IMR-90 (cell line): Measurements from ENCODE around the gene IP6K1. TPM values are rescaled to one million over a fixed set of nuclear protein-coding genes. Genes with fewer than 3 reads are reported as not detected.

Experiments
- ATAC-seq: fragments of 200-7000 bp; cut with Tn5 transposase; 2 replicates; pipeline ENCODE4 v1.9.1; 2020; ENCODE audit warnings: low read depth, mild to moderate bottlenecking, moderate library complexity
- BruUV-seq: library from RNA; stranded (reverse); fragments of 400-500 nt; replicated peaks from 2 replicates; lab custom pipeline; 2021; lab: Mats Ljungman, UMichigan
- CTCF ChIA-PET: fragments of 300-600 bp; formaldehyde crosslinking; extraction: SDS; loops from one replicate; lab custom pipeline; 2021; ENCODE audit warnings: antibody characterized with exemption; lab: Yijun Ruan, JAX
- POLR2A ChIA-PET: fragments of 300-600 bp; sonication (Branson Sonifier 250); formaldehyde crosslinking; loops from one replicate; lab custom pipeline; 2022; ENCODE audit warnings: antibody characterized with exemption; ENCODE audit not compliant: unreplicated experiment; lab: Charles Lee
- DNase-seq: peaks from one replicate; pipeline ENCODE4 v3.0.0; 2013
- H2AFZ ChIP-seq: replicated peaks from 2 replicates; pipeline ENCODE3; 2013; ENCODE audit warnings: low read length, mild to moderate bottlenecking; ENCODE audit not compliant: poor library complexity
- H2AK5ac ChIP-seq: 2 replicates; pipeline ENCODE4 v1.6.1; 2013; ENCODE audit warnings: low read depth, low read length, inconsistent platforms
- H2AK9ac ChIP-seq: replicated peaks from 2 replicates; pipeline ENCODE3; 2013; ENCODE audit warnings: mild to moderate bottlenecking, low read depth, low read length, moderate library complexity; ENCODE audit not compliant: poor library complexity
- H2BK120ac ChIP-seq: 2 replicates; pipeline ENCODE4 v1.6.1; 2013; ENCODE audit warnings: low read depth, low read length, inconsistent platforms
- H2BK15ac ChIP-seq: 3 replicates; pipeline ENCODE4 v1.6.1; 2013; ENCODE audit warnings: low read depth, low read length, inconsistent platforms
- H2BK20ac ChIP-seq: 2 replicates; pipeline ENCODE4 v1.6.1; 2013; ENCODE audit warnings: low read depth, mild to moderate bottlenecking, inconsistent platforms, low read length, moderate library complexity
- H2BK5ac ChIP-seq: 2 replicates; pipeline ENCODE4 v1.6.1; 2013; ENCODE audit warnings: mild to moderate bottlenecking, low read depth, low read length, inconsistent platforms; ENCODE audit not compliant: poor library complexity, severe bottlenecking
- H3K14ac ChIP-seq: replicated peaks from 2 replicates; pipeline ENCODE4 v1.6.1; 2013; ENCODE audit warnings: low read depth, low read length, inconsistent platforms
- H3K18ac ChIP-seq: 2 replicates; pipeline ENCODE4 v1.6.1; 2013; ENCODE audit warnings: low read depth, low read length, control low read depth
- H3K23ac ChIP-seq: 2 replicates; pipeline ENCODE4 v1.6.1; 2013; ENCODE audit warnings: low read depth, low read length, inconsistent platforms
- H3K27ac ChIP-seq: 2 replicates; pipeline ENCODE4 v1.5.1; 2013; ENCODE audit warnings: mild to moderate bottlenecking, control low read depth, low read length; ENCODE audit not compliant: insufficient read depth
- H3K27me3 ChIP-seq: 2 replicates; pipeline ENCODE4 v1.6.1; 2013; ENCODE audit warnings: low read length; ENCODE audit not compliant: control insufficient read depth, insufficient read depth
- H3K36me3 ChIP-seq: 2 replicates; pipeline ENCODE4 v1.6.1; 2013; ENCODE audit warnings: low read length, mixed read lengths; ENCODE audit not compliant: control insufficient read depth, insufficient read depth
- H3K4ac ChIP-seq: 2 replicates; pipeline ENCODE4 v1.6.1; 2013; ENCODE audit warnings: low read depth, low read length, inconsistent platforms
- H3K4me1 ChIP-seq: 2 replicates; pipeline ENCODE4 v1.6.1; 2013; ENCODE audit warnings: low read length, mixed read lengths; ENCODE audit not compliant: control insufficient read depth, insufficient read depth
- H3K4me2 ChIP-seq: 2 replicates; pipeline ENCODE4 v1.6.1; 2013; ENCODE audit warnings: low read depth, mild to moderate bottlenecking, control low read depth, low read length, moderate library complexity
- H3K4me3 ChIP-seq: 2 replicates; pipeline ENCODE4 v1.5.1; 2013; ENCODE audit warnings: low read depth, mild to moderate bottlenecking, control low read depth, low read length, moderate library complexity; ENCODE audit not compliant: insufficient read depth
- H3K56ac ChIP-seq: 2 replicates; pipeline ENCODE4 v1.6.1; 2013; ENCODE audit warnings: low read length, inconsistent platforms; ENCODE audit not compliant: insufficient read depth; ENCODE audit errors: extremely low read depth
- H3K79me1 ChIP-seq, 2 experiments: 2 replicates each; pipeline ENCODE4 v1.6.1; 2013; ENCODE audit warnings: low read length in 2 of 2, inconsistent platforms in 1 of 2, low read depth in 1 of 2
- H3K9ac ChIP-seq: 2 replicates; pipeline ENCODE4 v1.6.1; 2013; ENCODE audit warnings: low read depth, low read length, control low read depth
- H3K9me1 ChIP-seq: 2 replicates; pipeline ENCODE4 v1.6.1; 2013; ENCODE audit warnings: low read length, inconsistent platforms; ENCODE audit not compliant: insufficient read depth
- H3K9me3 ChIP-seq: 2 replicates; pipeline ENCODE4 v1.6.1; 2013; ENCODE audit warnings: low read length; ENCODE audit not compliant: control insufficient read depth, insufficient read depth
- H4K20me1 ChIP-seq: 2 replicates; pipeline ENCODE4 v1.6.1; 2013; ENCODE audit warnings: low read length, inconsistent platforms; ENCODE audit not compliant: insufficient read depth
- H4K5ac ChIP-seq: 2 replicates; pipeline ENCODE4 v1.6.1; 2013; ENCODE audit warnings: mild to moderate bottlenecking, low read depth, low read length, control low read depth
- H4K8ac ChIP-seq, 2 experiments: 2 replicates each; pipeline ENCODE4 v1.6.1; 2013; ENCODE audit warnings: low read depth in 2 of 2, low read length in 2 of 2, control low read depth in 1 of 2, inconsistent platforms in 1 of 2
- H4K91ac ChIP-seq: 2 replicates; pipeline ENCODE4 v1.6.1; 2013; ENCODE audit warnings: low read depth, low read length, inconsistent platforms; ENCODE audit not compliant: insufficient read depth
- BHLHE40 ChIP-seq: fragments of 150-350 bp; IDR thresholded peaks from 2 replicates; pipeline ENCODE4 v1.6.1; 2016; ENCODE audit warnings: mild to moderate bottlenecking, low read depth, low read length
- CEBPB ChIP-seq: IDR thresholded peaks from 2 replicates; pipeline ENCODE4 v1.6.1; 2012; ENCODE audit warnings: low read depth, low read length, improper control_type of control experiment
- CHD1 ChIP-seq: IDR thresholded peaks from 2 replicates; pipeline ENCODE4 v1.6.1; 2012; ENCODE audit warnings: low read depth, low read length, improper control_type of control experiment
- CTCF ChIP-seq: conservative IDR thresholded peaks from 2 replicates; pipeline ENCODE4 v1.5.1; 2012; ENCODE audit warnings: mild to moderate bottlenecking, low read depth, low read length, improper control_type of control experiment
- ELK1 ChIP-seq: fragments of 150-350 bp; IDR thresholded peaks from 2 replicates; pipeline ENCODE4 v1.6.1; 2016; ENCODE audit warnings: low read depth, mild to moderate bottlenecking, low read length, moderate library complexity, borderline replicate concordance
- FOS ChIP-seq: fragments of 150-350 bp; IDR thresholded peaks from 2 replicates; pipeline ENCODE4 v1.6.1; 2016; ENCODE audit warnings: low read depth, low read length
- MAFK ChIP-seq: IDR thresholded peaks from 2 replicates; pipeline ENCODE4 v1.6.1; 2012; ENCODE audit warnings: low read depth, low read length, improper control_type of control experiment
- MAZ ChIP-seq: IDR thresholded peaks from 2 replicates; pipeline ENCODE4 v1.6.1; 2012; ENCODE audit warnings: low read depth, mild to moderate bottlenecking, low read length, improper control_type of control experiment, moderate library complexity, borderline replicate concordance
- MXI1 ChIP-seq: IDR thresholded peaks from 2 replicates; pipeline ENCODE4 v1.6.1; 2012; ENCODE audit warnings: low read depth, mild to moderate bottlenecking, low read length, moderate library complexity, borderline replicate concordance
- NFE2L2 ChIP-seq: fragments of 150-350 bp; IDR thresholded peaks from 2 replicates; pipeline ENCODE4 v1.6.1; 2016; ENCODE audit warnings: low read depth, mild to moderate bottlenecking, low read length
- POLR2A ChIP-seq: IDR thresholded peaks from 2 replicates; pipeline ENCODE4 v1.6.1; 2012; ENCODE audit warnings: mild to moderate bottlenecking, low read depth, low read length
- RAD21 ChIP-seq: IDR thresholded peaks from 2 replicates; pipeline ENCODE4 v1.6.1; 2012; ENCODE audit warnings: low read length, improper control_type of control experiment
- RCOR1 ChIP-seq: IDR thresholded peaks from 2 replicates; pipeline ENCODE4 v1.6.1; 2012; ENCODE audit warnings: mild to moderate bottlenecking, low read length, improper control_type of control experiment; ENCODE audit not compliant: insufficient replicate concordance
- RFX5 ChIP-seq: IDR thresholded peaks from 2 replicates; pipeline ENCODE4 v1.8.0; 2012; ENCODE audit warnings: low read depth, mild to moderate bottlenecking, low read length, moderate library complexity
- SMC3 ChIP-seq: fragments of 150-350 bp; IDR thresholded peaks from 2 replicates; pipeline ENCODE4 v1.6.1; 2016; ENCODE audit warnings: low read depth, mild to moderate bottlenecking, antibody characterized with exemption, low read length, moderate library complexity
- USF2 ChIP-seq: fragments of 150-350 bp; IDR thresholded peaks from 2 replicates; pipeline ENCODE4 v1.6.1; 2017; ENCODE audit warnings: mild to moderate bottlenecking, antibody characterized with exemption, low read length, low read depth
- WGBS, 2 experiments: methylation state at CpG; one replicate each; pipeline versions ENCODE4 v1.1.5 to v1.1.7; 2013; ENCODE audit warnings: missing lambda C conversion rate in 2 of 2; ENCODE audit not compliant: insufficient read length in 1 of 2; ENCODE audit errors: extremely low coverage in 2 of 2; 5-methylcytosine and 5-hydroxymethylcytosine counted together
- dilution Hi-C: fragments of 300-500 bp; cut with HindIII; formaldehyde crosslinking; loops from one replicate; pipeline ENCODE4 v1.14.3; 2018; ENCODE audit warnings: low sequenced_read_pairs; ENCODE audit not compliant: unreplicated experiment
- in situ Hi-C: fragments of 300-500 bp; cut with MboI; formaldehyde crosslinking; loops from 3 replicates; pipeline ENCODE4 v1.14.3; 2019; ENCODE audit warnings: low sequenced_read_pairs, inconsistent platforms, mixed read lengths
- intact Hi-C: fragments of 100-400 bp; cut with micrococcal nuclease; formaldehyde crosslinking; loops from 2 replicates; pipeline ENCODE4 v1.10.0; 2022
- polyA plus RNA-seq, 3 experiments: library from polyadenylated mRNA; depleted of rRNA; stranded (reverse); fragments of >200 nt; gene quantifications; 2 replicates each; pipeline ENCODE4 v1.2.3, GENCODE V29; 2012; ENCODE audit warnings: low replicate concordance in 1 of 3
- total RNA-seq: library from RNA; depleted of rRNA; stranded (reverse); fragments of >200 nt; gene quantifications from 2 replicates; pipeline ENCODE4 v1.2.3, GENCODE V29; 2012

Gene IP6K1
- total and polyA plus RNA-seq, 2 of the 4 experiments (the other 2 are of a cell fraction): 28.3 to 28.7 TPM

GRCh38 chr3:49779358-49780079 is 6.8 kb downstream of the IP6K1 start:
- Histone ChIP-seq H3K9me1 (peaks cover 14% of the 10 kb centered on the region), H3K9me3 (no peaks in the 10 kb centered on the region), H3K79me1 (peaks cover 11 to 76% of the 10 kb centered on the region in 2 experiments), H3K27me3 (no peaks in the 10 kb centered on the region), H3K23ac (no peak overlapping the region), H3K4me2 (no peak overlapping the region), H2AFZ (no peak overlapping the region), H3K4me3 (no peak overlapping the region), H4K91ac (no peak overlapping the region), H2AK9ac (no peak overlapping the region), H3K36me3 (peaks cover 12% of the 10 kb centered on the region), H2AK5ac (no peak overlapping the region), H2BK20ac (no peak overlapping the region), H3K14ac (no peak overlapping the region), H4K20me1 (peaks cover 55% of the 10 kb centered on the region), H3K27ac (no peak overlapping the region), H3K56ac (no peak overlapping the region), H3K9ac (no peak overlapping the region), H4K8ac (no peak overlapping the region), H3K18ac (no peak overlapping the region), H3K4me1 (peaks cover 11% of the 10 kb centered on the region), H3K4ac (no peak overlapping the region), H4K5ac (no peak overlapping the region), H2BK120ac (no peak overlapping the region), H2BK15ac (no peak overlapping the region), H2BK5ac (no peak overlapping the region)
- dilution Hi-C loops: no loop called here
- ATAC-seq (no peak), DNase-seq (no peak)
- TF ChIP-seq USF2 (no peak), CEBPB (no peak), MXI1 (no peak), ELK1 (no peak), RFX5 (no peak), CHD1 (no peak), CTCF (no peak), FOS (no peak), SMC3 (no peak), RAD21 (no peak), RCOR1 (no peak), BHLHE40 (no peak), MAFK (no peak), NFE2L2 (no peak), MAZ (no peak), POLR2A (no peak)
- in situ Hi-C loops: no loop called here
- CTCF ChIA-PET: no interaction called here
- POLR2A ChIA-PET: interaction anchor here (0.6 kb wide), 1 partner anchor 29 kb away, joined by 9 read pairs; no protein-coding TSS in a partner anchor
- intact Hi-C loops: no loop called here
- BruUV-seq: no TSS peak
- WGBS, 2 experiments: 100% methylated on average over 3 of the region's 5 CpGs; no CpG with 5 or more reads in 1 of the 2 experiments
